ENCODE results near the gene UACA. TPM values are rescaled to one million over a fixed set of nuclear protein-coding genes. Genes with fewer than 3 reads are reported as not detected.
"Not testable (repeated sequence)": the region's sequence is repeated elsewhere in the genome, so short reads cannot be mapped to it uniquely, and the experiment has no call there.

The UACA gene
- total and polyA plus RNA-seq, 9 donors: 28.6 to 62.0 (median 51.8) TPM

GRCh38 chr15:70669966-70670658 lies 93.2 kb downstream of the UACA start:
- Histone ChIP-seq H3K4me3 (no peak overlapping the region), H3K9me3 (no peaks in the 10 kb centered on the region), H3K27me3 (no peaks in the 10 kb centered on the region), H3K27ac (no peak overlapping the region), H3K4me1 (ENCODE audit: insufficient read depth) (peaks cover 3% of the 10 kb centered on the region), H3K36me3 (no peaks in the 10 kb centered on the region)
- 50 to 51% (median 51%) methylated on average over 8 of the region's 8 CpGs for WGBS, 3 donors
- intact Hi-C loops (cut with DNase I): loop anchor here in 1 of 4 donors (10.0 kb wide), 1 partner anchor 205 kb away; no protein-coding TSS in a partner anchor
- DNase-seq: peak in 1 of 5 donors; percentile 20
- TF ChIP-seq EP300 (IDR thresholded peaks at IDR 0.05): no peak
- TF ChIP-seq, protein P1, sequence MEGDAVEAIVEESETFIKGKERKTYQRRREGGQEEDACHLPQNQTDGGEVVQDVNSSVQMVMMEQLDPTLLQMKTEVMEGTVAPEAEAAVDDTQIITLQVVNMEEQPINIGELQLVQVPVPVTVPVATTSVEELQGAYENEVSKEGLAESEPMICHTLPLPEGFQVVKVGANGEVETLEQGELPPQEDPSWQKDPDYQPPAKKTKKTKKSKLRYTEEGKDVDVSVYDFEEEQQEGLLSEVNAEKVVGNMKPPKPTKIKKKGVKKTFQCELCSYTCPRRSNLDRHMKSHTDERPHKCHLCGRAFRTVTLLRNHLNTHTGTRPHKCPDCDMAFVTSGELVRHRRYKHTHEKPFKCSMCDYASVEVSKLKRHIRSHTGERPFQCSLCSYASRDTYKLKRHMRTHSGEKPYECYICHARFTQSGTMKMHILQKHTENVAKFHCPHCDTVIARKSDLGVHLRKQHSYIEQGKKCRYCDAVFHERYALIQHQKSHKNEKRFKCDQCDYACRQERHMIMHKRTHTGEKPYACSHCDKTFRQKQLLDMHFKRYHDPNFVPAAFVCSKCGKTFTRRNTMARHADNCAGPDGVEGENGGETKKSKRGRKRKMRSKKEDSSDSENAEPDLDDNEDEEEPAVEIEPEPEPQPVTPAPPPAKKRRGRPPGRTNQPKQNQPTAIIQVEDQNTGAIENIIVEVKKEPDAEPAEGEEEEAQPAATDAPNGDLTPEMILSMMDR (IDR thresholded peaks at IDR 0.05): no peak
- TF ChIP-seq POLR2A (IDR thresholded peaks at IDR 0.05): no peak

DNA sequence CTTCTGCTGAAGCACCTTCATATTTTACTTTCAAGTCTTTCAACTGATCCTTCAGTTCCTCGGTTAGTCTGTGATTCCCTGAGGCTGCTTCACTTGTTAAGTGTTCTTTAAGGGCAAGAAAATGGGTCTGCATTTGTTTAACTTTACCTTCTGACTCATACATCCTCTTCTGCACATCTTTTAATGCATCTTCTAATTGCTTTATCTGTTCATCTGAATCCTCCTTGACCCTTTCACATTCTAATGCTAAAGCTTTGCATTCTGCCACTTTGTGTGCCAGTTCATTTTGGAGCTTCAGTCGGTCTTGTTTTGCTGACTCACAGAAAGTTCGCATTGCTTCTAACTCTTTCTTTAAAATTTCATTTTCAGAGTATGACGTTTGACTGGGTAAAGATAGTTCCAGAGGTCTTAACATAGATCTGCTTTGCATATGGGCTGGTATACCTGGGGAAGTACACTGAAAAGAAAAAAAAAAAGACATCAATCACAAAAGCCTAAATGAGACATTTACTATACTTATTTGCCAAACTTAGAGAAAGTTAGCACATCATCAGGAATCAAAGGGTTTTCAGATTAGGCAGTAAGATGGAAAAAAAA lies 94.3 kb downstream of the UACA start:
- 82 to 85% (median 84%) methylated on average over 4 of the region's 4 CpGs for WGBS, 3 donors
- H3K27me3 ChIP-seq: no peaks in the 10 kb centered on the region
- no peak overlapping the region for H3K4me3 ChIP-seq
- intact Hi-C loops (cut with DNase I): no loop called here
- H3K27ac ChIP-seq: no peak overlapping the region
- H3K4me1 ChIP-seq (ENCODE audit: insufficient read depth): peaks cover 3% of the 10 kb centered on the region
- no peak for DNase-seq
- no peaks in the 10 kb centered on the region for H3K36me3 ChIP-seq
- TF ChIP-seq POLR2A (IDR thresholded peaks at IDR 0.05): no peak
- TF ChIP-seq, protein P1 (IDR thresholded peaks at IDR 0.05): no peak
- TF ChIP-seq EP300 (IDR thresholded peaks at IDR 0.05): no peak
- H3K9me3 ChIP-seq: no peaks in the 10 kb centered on the region

DNA sequence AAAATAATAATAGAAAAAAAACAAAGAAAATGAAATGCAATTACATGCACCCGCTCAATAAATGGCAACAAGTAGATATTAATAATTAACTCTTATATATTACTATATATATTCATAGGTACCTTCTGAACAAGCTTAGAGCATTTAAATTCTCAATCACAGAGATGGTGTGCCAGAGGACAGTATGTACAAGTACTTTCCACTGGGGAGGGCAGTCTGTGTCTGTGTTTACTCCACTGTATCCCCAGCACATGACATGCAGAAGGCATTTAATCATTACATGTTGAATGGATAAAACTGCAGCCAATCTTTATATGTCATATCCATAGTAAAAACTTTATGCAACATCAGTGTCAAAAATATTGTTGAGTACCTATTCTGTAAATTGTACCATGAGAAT lies 97.8 kb downstream of the UACA start:
- DNase-seq: no peak
- Histone ChIP-seq H3K4me1 (ENCODE audit: insufficient read depth) (peaks cover 3% of the 10 kb centered on the region), H3K27me3 (no peaks in the 10 kb centered on the region), H3K4me3 (no peak overlapping the region), H3K27ac (no peak overlapping the region), H3K9me3 (no peaks in the 10 kb centered on the region), H3K36me3 (no peaks in the 10 kb centered on the region)
- intact Hi-C loops (cut with DNase I): no loop called here
- no peak for TF ChIP-seq EP300 (IDR thresholded peaks at IDR 0.05)
- TF ChIP-seq, protein P1 (IDR thresholded peaks at IDR 0.05): no peak
- no peak for TF ChIP-seq POLR2A (IDR thresholded peaks at IDR 0.05)
- 94 to 98% (median 97%) methylated on average over 1 of the region's 1 CpG for WGBS, 3 donors

DNA sequence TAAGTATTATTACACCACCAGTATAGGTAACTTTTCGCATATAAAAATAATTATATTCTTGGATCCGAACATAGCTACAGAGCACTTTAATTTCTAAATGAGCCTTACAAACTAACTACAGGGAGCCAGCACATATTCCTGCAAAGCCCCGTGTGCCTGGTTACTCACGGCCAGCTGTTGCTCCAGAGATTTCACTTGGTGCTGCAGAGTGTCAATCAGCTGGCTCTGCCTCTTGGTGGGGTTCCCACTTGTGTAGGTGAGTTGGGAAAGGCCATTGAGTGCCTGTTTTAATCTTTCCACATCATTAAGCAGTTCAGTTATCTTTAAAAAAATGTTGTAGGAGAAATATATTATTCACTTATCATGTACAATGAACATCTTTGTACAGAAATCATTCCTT lies 98.9 kb downstream of the UACA start:
- H3K36me3 ChIP-seq: no peaks in the 10 kb centered on the region
- intact Hi-C loops (cut with DNase I): no loop called here
- no peak for DNase-seq
- H3K27ac ChIP-seq: no peak overlapping the region
- H3K9me3 ChIP-seq: no peaks in the 10 kb centered on the region
- 83 to 86% (median 84%) methylated on average over 4 of the region's 4 CpGs for whole genome bisulfite sequencing, 3 donors
- H3K4me3 ChIP-seq: no peak overlapping the region
- H3K4me1 ChIP-seq (ENCODE audit: insufficient read depth): no peaks in the 10 kb centered on the region
- no peaks in the 10 kb centered on the region for H3K27me3 ChIP-seq
- TF ChIP-seq, protein P1 (IDR thresholded peaks at IDR 0.05): no peak
- TF ChIP-seq POLR2A (IDR thresholded peaks at IDR 0.05) (no peak), EP300 (IDR thresholded peaks at IDR 0.05) (no peak)

DNA sequence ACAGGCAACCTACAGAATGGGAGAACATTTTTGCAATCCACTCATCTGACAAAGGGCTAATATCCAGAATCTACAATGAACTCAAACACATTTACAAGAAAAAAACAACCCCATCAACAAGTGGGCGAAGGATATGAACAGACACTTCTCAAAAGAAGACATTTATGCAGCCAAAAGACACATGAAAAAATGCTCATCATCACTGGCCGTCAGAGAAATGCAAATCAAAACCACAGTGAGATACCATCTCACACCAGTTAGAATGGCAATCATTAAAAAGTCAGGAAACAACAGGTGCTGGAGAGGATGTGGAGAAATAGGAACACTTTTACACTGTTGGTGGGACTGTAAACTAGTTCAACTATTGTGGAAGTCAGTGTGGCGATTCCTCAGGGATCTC lies 100.3 kb downstream of the UACA start:
- DNase-seq; H3K27ac ChIP-seq; H3K36me3 ChIP-seq; H3K4me3 ChIP-seq; H3K4me1 ChIP-seq (ENCODE audit: insufficient read depth); H3K9me3 ChIP-seq; H3K27me3 ChIP-seq; intact Hi-C loops (cut with DNase I): not testable (repeated sequence)
- 93 to 100% (median 95%) methylated on average over 2 to 3 of the region's 3 CpGs for WGBS, 3 donors

Data from ovary (tissue), 9 donors.